Tibial nerve (tissue), 4 donors: ENCODE data around the gene PRPSAP1.

Experiments used
- CTCF ChIP-seq, 5 experiments: fragments of 200-600 bp in 3 of 5; fragments of 450-650 bp in 2 of 5; sonication (generic) in 3 of 5; IDR thresholded peaks; one replicate each; pipeline ENCODE4 v1.5.1; 2016 to 2019; ENCODE audit warnings: antibody characterized with exemption in 5 of 5, mild to moderate bottlenecking in 3 of 5, moderate library complexity in 2 of 5
- EP300 ChIP-seq, 2 donors: sonication (generic); formaldehyde crosslinking; IDR thresholded peaks; one replicate each; pipeline ENCODE4 v1.6.1; 2017; ENCODE audit warnings: antibody characterized with exemption in 2 of 2, mild to moderate bottlenecking in 1 of 2
- POLR2A ChIP-seq, 2 donors: fragments of 450-650 bp; IDR thresholded peaks; one replicate each; pipeline ENCODE4 v1.6.1; 2017; ENCODE audit warnings: antibody characterized with exemption in 2 of 2, mild to moderate bottlenecking in 2 of 2, moderate library complexity in 2 of 2

GRCh38 chr17:76399175-76400172 is 45.8 kb upstream of the PRPSAP1 start:
- no peak for TF ChIP-seq CTCF (IDR thresholded peaks at IDR 0.05)
- no peak for TF ChIP-seq EP300 (IDR thresholded peaks at IDR 0.05)
- TF ChIP-seq POLR2A (IDR thresholded peaks at IDR 0.05), result no peak
